K562 (cell line): ENCODE measurements around the gene TCF23. TPM values are rescaled to one million over a fixed set of nuclear protein-coding genes. Genes with fewer than 3 reads are reported as not detected.
A peak's percentile ranks its signal among the peaks of the same experiment; 100 is the strongest.

ENCODE experiments used
- ATAC-seq: fragments of 200-7000 bp; cut with Tn5 transposase; 3 replicates; pipeline ENCODE4 v1.9.1; 2020; ENCODE audit warnings: moderate library complexity
- BruUV-seq: library from RNA; stranded (reverse); fragments of 400-500 nt; replicated peaks from 2 replicates; lab custom pipeline; 2021; lab: Mats Ljungman, UMichigan
- CTCF ChIA-PET: fragments of 300-600 bp; formaldehyde crosslinking; extraction: SDS; loops from one replicate; lab custom pipeline; 2021; ENCODE audit warnings: low intra/inter-chr PET ratio; lab: Yijun Ruan, JAX
- POLR2A ChIA-PET: fragments of 300-600, 350-650 bp; sonication (Branson Sonifier 250); formaldehyde crosslinking; extraction: SDS; loops from one replicate; lab custom pipeline; 2021; ENCODE audit warnings: antibody characterized with exemption, inconsistent platforms; lab: Yijun Ruan, JAX
- DNase-seq, 4 experiments: peaks; one replicate each; pipeline versions ENCODE4 v3.0.0 to v3.0.0-alpha.2; 2011 to 2018; ENCODE audit warnings: low spot score in 3 of 4, mixed read lengths in 3 of 4; ENCODE audit errors: extremely low read depth in 1 of 4
- FAIRE-seq: peaks from 2 replicates; lab custom pipeline; 2011; peaks lifted over from hg19 to GRCh38; lab: Jason Lieb, UNC
- H2AFZ ChIP-seq: 2 replicates; pipeline ENCODE4 v1.6.0; 2011; ENCODE audit warnings: low read depth, low read length, control low read depth, inconsistent platforms
- H3K27ac ChIP-seq: fragments of 200-600 bp; 3 replicates; pipeline ENCODE4 v1.8.0; 2011; ENCODE audit warnings: low read depth, mild to moderate bottlenecking, control low read depth, inconsistent platforms, low read length, moderate library complexity, mixed read lengths; ENCODE audit errors: extremely low read depth
- H3K27me3 ChIP-seq, 2 experiments: fragments of 300-600 bp in 1 of 2; 2 replicates in 1 of 2; 3 replicates in 1 of 2; pipeline versions ENCODE4 v1.6.0 to v1.8.0; 2011; ENCODE audit warnings: inconsistent platforms in 2 of 2, low read length in 2 of 2, mild to moderate bottlenecking in 1 of 2, mixed read lengths in 1 of 2, moderate library complexity in 1 of 2; ENCODE audit not compliant: control insufficient read depth in 2 of 2, insufficient read depth in 2 of 2
- H3K36me3 ChIP-seq: fragments of 300-600 bp; 3 replicates; pipeline ENCODE4 v1.8.0; 2011; ENCODE audit warnings: mild to moderate bottlenecking, low read length, inconsistent platforms; ENCODE audit not compliant: control insufficient read depth, insufficient read depth
- H3K4me1 ChIP-seq, 2 experiments: fragments of 200-600 bp in 1 of 2; replicated peaks in 1 of 2; 2 replicates in 1 of 2; 3 replicates in 1 of 2; pipeline versions ENCODE4 v1.5.1 to v1.8.0; 2011; ENCODE audit warnings: inconsistent platforms in 2 of 2, low read length in 2 of 2, mild to moderate bottlenecking in 1 of 2, mixed read lengths in 1 of 2, moderate library complexity in 1 of 2; ENCODE audit not compliant: control insufficient read depth in 2 of 2, insufficient read depth in 2 of 2
- H3K4me2 ChIP-seq: 2 replicates; pipeline ENCODE4 v1.6.1; 2011; ENCODE audit warnings: low read length, control low read depth, inconsistent platforms, mixed read lengths; ENCODE audit not compliant: insufficient read depth
- H3K4me3 ChIP-seq: fragments of 200-600 bp; sonication (generic), shearing (Covaris generic); 2 replicates; pipeline ENCODE4 v1.5.1; 2016; ENCODE audit warnings: control low read depth, inconsistent platforms
- H3K79me2 ChIP-seq: fragments of 200-600 bp; 3 replicates; pipeline ENCODE4 v1.8.0; 2011; ENCODE audit warnings: low read length, inconsistent platforms; ENCODE audit not compliant: control insufficient read depth, insufficient read depth
- H3K9ac ChIP-seq, 2 experiments: 2 replicates each; pipeline versions ENCODE4 v1.6.0 to v1.6.1; 2011; ENCODE audit warnings: low read depth in 2 of 2, low read length in 2 of 2, control low read depth in 1 of 2, inconsistent platforms in 1 of 2, mild to moderate bottlenecking in 1 of 2, mixed read lengths in 1 of 2; ENCODE audit not compliant: insufficient read depth in 1 of 2
- H3K9me1 ChIP-seq: one replicate; pipeline ENCODE4 v1.6.0; 2011; ENCODE audit warnings: inconsistent platforms, mild to moderate bottlenecking, low read length, moderate library complexity; ENCODE audit not compliant: control insufficient read depth, insufficient read depth
- H3K9me3 ChIP-seq: replicated peaks from 2 replicates; pipeline ENCODE4 v1.5.1; 2011; ENCODE audit warnings: low read depth, low read length, inconsistent platforms; ENCODE audit not compliant: control insufficient read depth, insufficient read depth
- H4K20me1 ChIP-seq: replicated peaks from 2 replicates; pipeline ENCODE4 v1.6.1; 2011; ENCODE audit warnings: low read length, inconsistent platforms, mixed read lengths; ENCODE audit not compliant: control insufficient read depth, insufficient read depth
- FOXA3 ChIP-seq, 2 experiments: fragments of 450-650 bp in 1 of 2; sonication (generic) in 1 of 2; formaldehyde crosslinking; IDR thresholded peaks in 1 of 2; conservative IDR thresholded peaks in 1 of 2; 2 replicates each; pipeline versions ENCODE4 v1.4.0 to v1.8.0; 2020 to 2022; ENCODE audit warnings: mild to moderate bottlenecking in 2 of 2, missing genetic modification reagents in 1 of 2
- GTF2B ChIP-seq: IDR thresholded peaks from 2 replicates; pipeline ENCODE4 v1.6.1; 2011; ENCODE audit not compliant: insufficient read length; ENCODE audit errors: extremely low read depth
- L3MBTL2 ChIP-seq: fragments of 450-650 bp; IDR thresholded peaks from 2 replicates; pipeline ENCODE4 v1.6.1; 2016; ENCODE audit warnings: mild to moderate bottlenecking, moderate library complexity
- PKNOX1 ChIP-seq: fragments of 450-650 bp; IDR thresholded peaks from 2 replicates; pipeline ENCODE4 v1.6.1; 2016
- POLR2B ChIP-seq: fragments of 450-650 bp; IDR thresholded peaks from 2 replicates; pipeline ENCODE4 v1.6.1; 2018; ENCODE audit warnings: low read depth; ENCODE audit not compliant: partially characterized antibody
- ZBTB8A ChIP-seq: fragments of 450-650 bp; IDR thresholded peaks from 2 replicates; pipeline ENCODE4 v1.6.1; 2018; ENCODE audit warnings: mild to moderate bottlenecking, moderate library complexity; ENCODE audit not compliant: partially characterized antibody
- ZNF175 ChIP-seq: fragments of 200-800 bp; sonication (Bioruptor generic); IDR thresholded peaks from 2 replicates; pipeline ENCODE4 v1.6.1; 2016; ENCODE audit warnings: low read depth, mild to moderate bottlenecking, missing genetic modification characterization, missing compliant biosample characterization
- ZNF384 ChIP-seq: IDR thresholded peaks from 2 replicates; pipeline ENCODE4 v1.6.1; 2012; ENCODE audit warnings: low read depth, low read length, improper control_type of control experiment
- ZNF696 ChIP-seq: fragments of 250-450 bp; sonication (Bioruptor Pico); conservative IDR thresholded peaks from 2 replicates; pipeline ENCODE4 v1.4.0; 2020; ENCODE audit warnings: mild to moderate bottlenecking, moderate library complexity
- WGBS: fragments of 100-300 bp; shearing (Covaris generic); methylation state at CpG from one replicate; pipeline ENCODE4 v1.1.6; 2016; ENCODE audit warnings: low coverage, mixed read lengths; ENCODE audit not compliant: insufficient coverage; ENCODE audit errors: missing lambda C conversion rate; 5-methylcytosine and 5-hydroxymethylcytosine counted together
- in situ Hi-C: fragments of 300-500 bp; cut with MboI; formaldehyde crosslinking; loops from 4 replicates; pipeline ENCODE4 v1.15.0; 2018; ENCODE audit warnings: inconsistent platforms, mixed read lengths
- intact Hi-C: fragments of 100-400 bp; cut with micrococcal nuclease; formaldehyde crosslinking; loops from 2 replicates; pipeline ENCODE4 v1.14.2; 2022
- polyA plus RNA-seq, 8 experiments: library from polyadenylated mRNA; depleted of rRNA in 4 of 8; stranded (reverse) in 5 of 8; unstranded in 3 of 8; fragments of >200 nt; fragmentation: Nextera tagmentation in 2 of 8; fragmentation: Illumina TruSeq in 1 of 8; extraction: Ambion mirVana in 2 of 8; extraction: Trizol in 1 of 8; gene quantifications; 2 replicates each; pipeline versions ENCODE4 v1.2.1 to v1.2.3, GENCODE V29; 2011 to 2014; ENCODE audit warnings: inconsistent platforms in 1 of 8, missing spikeins in 1 of 8
- total RNA-seq, 7 experiments: library from RNA; depleted of rRNA in 6 of 7; stranded (reverse); fragments of >200 nt in 6 of 7; fragmentation: Illumina TruSeq in 2 of 7; extraction: Trizol in 2 of 7; gene quantifications; 2 replicates each; pipeline versions ENCODE4 v1.2.1 to v1.2.3, GENCODE V29; 2011 to 2021; ENCODE audit warnings: low replicate concordance in 1 of 7

TCF23 gene
- total and polyA plus RNA-seq, 9 of the 15 experiments (the other 6 are each of a cell fraction or from before 2014, with no cell fraction given) = 0.07 TPM; not detected in 8

- TF ChIP-seq PKNOX1 = peak; percentile 60; the same call in 1 of the 2 replicates
- no peak for TF ChIP-seq ZNF696 (CRISPR knock-in tag)
- TF ChIP-seq L3MBTL2 = 0 out of 2 replicates have a peak, but pooled peaks have one; percentile 22
- no peak for TF ChIP-seq ZNF384
- no peak for TF ChIP-seq FOXA3 (CRISPR knock-in tag; conservative IDR thresholded peaks at IDR 0.05 in 1 of 2, IDR thresholded peaks at IDR 0.05 in 1 of 2)
- TF ChIP-seq ZBTB8A = no peak
- TF ChIP-seq ZNF175 (CRISPR knock-in tag) = no peak
These were observed 22.5 kb upstream of the TCF23 start (continued) for GRCh38 chr2:27126252-27126710.

GRCh38 chr2:27127883-27128667, 20.7 kb upstream of the TCF23 start:
- Histone ChIP-seq H3K4me1 (peaks cover 12 to 23% of the 10 kb centered on the region in 2 experiments; a peak in 4 of 5 replicates), H3K9me3 (no peaks in the 10 kb centered on the region), H2AFZ (no peak overlapping the region), H3K9ac (no peak overlapping the region), H3K4me3 (no peak overlapping the region), H3K27ac (no peak overlapping the region), H3K36me3 (peaks cover 38% of the 10 kb centered on the region; the same call in 2 of the 3 replicates), H3K27me3 (peaks cover 0 to 3% of the 10 kb centered on the region in 2 experiments; a peak in 3 of 5 replicates), H3K4me2 (no peak overlapping the region), H4K20me1 (no peaks in the 10 kb centered on the region; the same call in 1 of the 2 replicates), H3K79me2 (peaks cover 6% of the 10 kb centered on the region), H3K9me1 (peaks cover 2% of the 10 kb centered on the region)
- TF ChIP-seq POLR2B (peak; percentile 26), GTF2B (no peak)
- ATAC-seq (no peak), DNase-seq (no peak), FAIRE-seq (no peak)
- 71% methylated on average over 9 of the region's 9 CpGs for whole genome bisulfite sequencing
- intact Hi-C loops = no loop called here
- no TSS peak for BruUV-seq
- in situ Hi-C loops = no loop called here
- CTCF ChIA-PET = no interaction called here
- POLR2A ChIA-PET = interaction anchor here (0.5 to 1.2 kb wide), 4 partner anchors 11 to 178 kb away, joined by 3 read pairs; no protein-coding TSS in a partner anchor
